ENCODE results near the gene SLC22A12.

The SLC22A12 gene

GRCh38 chr11:64603411-64604110 lies 12.5 kb downstream of the SLC22A12 start:
- DNase-seq (ENCODE audit: low spot score) (no peak), FAIRE-seq (no peak)

DNA sequence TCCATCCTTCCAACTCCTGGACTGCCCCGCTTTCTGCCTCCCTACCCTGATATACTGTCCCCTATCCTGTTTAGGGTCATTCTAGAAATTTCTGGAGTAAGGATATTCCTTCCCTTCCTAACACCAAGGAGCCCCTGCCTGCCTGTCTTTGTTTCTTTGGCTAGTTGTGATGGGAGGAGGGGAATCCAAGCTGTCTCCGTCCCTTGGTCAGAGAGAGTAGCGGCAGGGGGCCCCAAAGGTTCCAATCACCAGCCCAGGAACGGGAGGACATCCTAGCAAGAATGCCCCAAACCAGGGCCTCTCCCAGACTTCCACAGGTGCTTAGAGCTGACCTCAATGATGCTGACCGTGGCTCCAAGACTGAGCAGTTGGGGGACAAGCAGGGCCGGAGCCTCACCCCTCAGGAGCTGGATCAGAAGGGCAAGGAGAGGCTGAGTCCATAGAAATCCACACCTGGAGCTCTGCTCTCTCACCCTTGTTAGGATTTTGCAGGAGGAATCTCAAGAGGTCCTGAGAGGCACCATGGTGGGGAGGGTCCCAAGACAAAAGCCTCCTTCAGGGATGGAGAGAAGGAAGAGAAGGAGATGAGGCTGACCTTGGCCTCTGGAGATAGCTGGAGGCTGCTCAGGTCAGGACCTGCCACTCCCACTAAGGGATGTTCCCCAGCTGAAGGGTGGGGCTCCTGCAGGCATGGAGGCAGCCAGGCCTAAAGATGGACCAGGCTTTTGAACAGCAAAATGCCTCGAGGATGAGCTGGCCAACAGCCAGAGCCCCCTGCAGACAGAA lies 13.6 kb downstream of the SLC22A12 start:
- no peak for FAIRE-seq

DNA sequence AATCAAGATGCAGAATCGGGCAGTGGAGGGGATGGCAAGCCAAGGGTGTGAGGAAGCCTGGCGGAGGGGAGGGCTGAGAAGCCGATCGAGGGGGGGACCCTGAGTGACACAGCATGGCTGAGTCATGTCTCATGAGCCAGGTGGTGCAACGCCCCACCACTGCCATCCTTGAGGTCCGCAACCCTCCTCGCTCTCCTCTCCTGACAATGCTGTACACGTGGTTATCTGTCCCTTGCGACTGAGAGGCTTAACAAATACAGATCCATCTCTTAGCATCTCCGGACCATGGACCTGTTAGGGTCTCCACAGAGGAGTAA lies 14.2 kb downstream of the SLC22A12 start:
- FAIRE-seq (no peak), DNase-seq (ENCODE audit: low spot score) (no peak)

More for the DNA sequence above, 13.6 kb downstream of the SLC22A12 start:
- no peak for DNase-seq (ENCODE audit: low spot score)

DNA sequence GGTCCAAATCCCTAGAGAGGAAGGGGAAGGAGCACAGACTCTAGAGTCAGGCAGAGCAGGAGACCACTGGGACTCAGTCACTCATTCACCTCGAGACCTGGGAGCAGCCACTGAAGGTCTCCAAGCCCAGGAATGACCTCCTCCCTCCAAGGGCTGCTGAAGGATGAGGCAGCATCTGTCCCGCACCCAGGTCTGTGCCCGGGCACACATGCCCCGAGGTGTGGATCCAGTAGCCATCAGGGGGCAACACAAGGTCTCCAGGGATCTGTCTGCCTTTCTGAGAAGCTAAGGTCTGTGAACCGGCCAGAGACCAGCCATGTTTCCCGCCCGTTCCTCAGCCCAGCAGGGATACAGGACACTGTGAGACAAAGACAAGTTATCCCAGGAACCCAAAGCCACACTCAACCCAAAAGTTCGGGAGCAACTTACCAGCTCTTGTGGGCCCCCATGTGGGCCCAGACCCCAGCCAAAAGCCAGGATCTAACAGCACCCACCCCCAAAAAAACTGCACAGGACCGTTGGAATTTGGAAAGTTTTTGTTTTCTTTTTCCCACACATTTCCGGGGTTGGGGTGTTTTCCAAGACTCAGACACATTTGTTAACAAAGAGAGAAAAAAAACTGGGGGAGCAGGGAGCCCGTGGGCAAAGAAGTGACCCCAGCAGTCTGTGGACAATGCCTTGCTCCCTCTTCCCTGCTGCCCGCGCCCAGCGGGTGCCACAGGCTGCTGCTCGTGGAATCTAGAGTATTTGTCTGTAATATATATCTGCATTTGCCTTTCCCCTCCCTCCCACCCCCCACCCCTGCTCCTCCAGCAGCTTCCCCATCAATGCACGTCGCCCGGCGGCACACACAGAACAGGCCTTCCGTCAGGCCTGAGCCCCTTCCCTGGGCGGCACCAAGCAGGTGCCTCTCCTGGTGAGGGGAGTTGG lies 14.9 kb downstream of the SLC22A12 start:
- FAIRE-seq = no peak
- DNase-seq (ENCODE audit: low spot score) = no peak

DNA sequence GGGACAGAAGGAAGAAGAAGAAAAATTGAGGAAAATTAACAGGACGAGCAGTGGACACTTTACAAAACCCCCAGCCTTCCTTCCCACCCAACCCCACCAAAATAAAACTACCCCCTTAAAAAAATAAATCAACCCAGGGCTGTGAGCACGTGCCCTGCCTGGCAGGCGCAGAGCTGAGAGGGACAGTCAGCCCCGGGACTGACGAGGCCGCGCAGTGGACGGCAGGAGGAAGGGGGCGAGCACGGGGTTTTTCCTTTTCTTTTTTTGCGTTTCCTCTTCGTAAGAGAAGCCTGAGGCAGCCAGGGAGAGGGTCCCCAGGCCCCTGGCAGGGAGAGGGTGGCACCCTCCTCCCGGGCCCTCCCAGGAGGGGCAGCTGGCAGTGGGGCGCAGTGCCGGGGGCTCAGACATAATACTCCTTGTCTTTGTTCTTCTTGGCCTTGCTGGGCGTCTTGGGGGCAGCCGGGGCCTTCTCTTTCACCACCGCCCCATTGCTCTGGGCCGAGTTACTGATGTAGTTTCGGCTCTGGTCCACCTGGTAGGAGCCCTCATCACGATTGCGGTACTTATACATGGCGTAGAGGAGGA lies 15.9 kb downstream of the SLC22A12 start:
- no peak for DNase-seq (ENCODE audit: low spot score)
- FAIRE-seq = no peak

DNA sequence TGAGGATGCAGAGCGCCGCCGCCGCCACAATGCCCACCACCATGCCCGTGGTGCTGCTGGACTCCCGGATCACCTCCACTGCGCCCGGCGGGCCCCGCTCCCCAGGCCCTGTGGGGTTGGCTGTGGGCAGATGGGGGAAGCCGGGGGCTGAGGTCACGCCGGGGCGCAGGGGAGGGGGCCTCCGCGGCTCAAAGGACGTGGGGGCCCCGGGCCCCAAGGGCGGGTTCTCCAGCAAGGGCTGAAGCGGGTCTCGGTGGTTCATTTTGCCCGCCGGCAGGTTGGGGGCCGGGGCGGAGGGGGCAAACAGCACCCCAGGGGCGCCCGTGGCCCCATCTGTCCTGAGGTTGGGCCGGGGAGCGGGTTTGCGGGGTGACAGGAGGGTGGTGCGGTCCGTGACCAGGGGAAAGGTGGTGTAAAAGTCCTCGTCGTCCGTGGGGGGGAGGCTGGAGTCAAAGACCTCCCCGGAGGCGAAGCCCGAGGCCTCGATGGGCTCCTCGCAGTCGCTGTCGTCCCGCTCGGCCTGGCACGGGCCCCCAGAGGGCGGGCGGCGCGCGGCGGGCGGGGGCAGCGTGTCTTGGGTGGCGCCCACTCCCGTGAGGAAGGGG lies 16.5 kb downstream of the SLC22A12 start:
- FAIRE-seq = no peak

GRCh38 chr11:64608046-64608445 lies 17.0 kb downstream of the SLC22A12 start:
- FAIRE-seq = no peak
- no peak for DNase-seq (ENCODE audit: low spot score)

More for the DNA sequence above, 16.5 kb downstream of the SLC22A12 start:
- no peak for DNase-seq (ENCODE audit: low spot score)

DNA sequence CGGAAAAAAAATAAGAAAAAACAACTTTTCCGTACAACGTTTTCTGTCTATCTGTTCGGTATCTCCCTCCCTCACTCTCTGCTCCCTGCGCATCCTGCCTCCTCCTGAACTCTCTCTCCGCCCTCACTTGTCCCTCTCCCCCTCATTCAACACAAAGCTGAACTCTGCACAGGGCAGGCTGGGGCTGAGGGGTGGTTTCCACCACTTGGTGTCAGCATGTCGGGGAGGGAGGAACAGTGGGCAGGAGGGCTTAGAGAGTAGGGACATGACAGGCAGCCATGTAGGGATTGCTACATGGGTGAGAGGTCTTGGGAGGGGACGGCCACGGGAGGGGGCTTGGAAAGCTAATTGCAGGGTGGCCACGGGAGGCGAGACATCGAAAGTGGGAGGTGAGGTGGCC lies 17.6 kb downstream of the SLC22A12 start:
- FAIRE-seq (no peak), DNase-seq (ENCODE audit: low spot score) (no peak)

DNA sequence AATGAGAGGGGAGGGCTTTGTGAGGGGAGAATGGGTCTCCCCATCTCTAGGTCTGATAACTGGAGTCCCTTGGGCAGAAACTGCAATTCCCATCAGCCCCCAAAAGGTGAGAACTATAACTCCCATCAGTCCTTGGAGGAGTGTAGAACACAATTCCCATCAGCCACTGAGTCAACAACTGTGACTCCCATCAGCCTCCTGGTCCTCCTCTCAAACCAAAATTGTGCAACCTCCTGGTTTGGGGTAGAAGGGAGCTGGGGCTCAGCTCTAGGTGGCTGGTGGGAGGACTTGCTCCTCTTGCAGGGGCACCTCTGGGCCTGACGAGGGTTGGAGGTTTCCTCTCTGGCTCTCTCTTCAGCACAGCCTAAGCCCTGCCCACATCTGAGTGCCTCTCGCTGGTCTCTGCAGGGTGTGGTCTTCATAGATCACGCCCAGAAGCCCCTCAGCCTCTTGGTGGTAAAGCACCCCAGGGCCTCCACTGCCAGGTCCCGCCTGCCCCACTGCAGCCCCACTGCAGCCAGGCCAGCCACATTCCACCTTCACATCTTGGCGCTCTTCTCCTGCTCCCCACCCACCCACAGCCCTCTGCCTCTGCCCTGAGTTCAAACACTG lies 18.5 kb downstream of the SLC22A12 start:
- FAIRE-seq (no peak), DNase-seq (ENCODE audit: low spot score) (no peak)

GRCh38 chr11:64610596-64610995 lies 19.6 kb downstream of the SLC22A12 start:
- FAIRE-seq (no peak), DNase-seq (ENCODE audit: low spot score) (no peak)

GRCh38 chr11:64611176-64611575 lies 20.2 kb downstream of the SLC22A12 start:
- DNase-seq (ENCODE audit: low spot score) (no peak), FAIRE-seq (no peak)

- DNase-seq (ENCODE audit: low spot score) (no peak), FAIRE-seq (no peak)
Observed at GRCh38 chr11:64611869-64612646, 21.0 kb downstream of the SLC22A12 start.

DNA sequence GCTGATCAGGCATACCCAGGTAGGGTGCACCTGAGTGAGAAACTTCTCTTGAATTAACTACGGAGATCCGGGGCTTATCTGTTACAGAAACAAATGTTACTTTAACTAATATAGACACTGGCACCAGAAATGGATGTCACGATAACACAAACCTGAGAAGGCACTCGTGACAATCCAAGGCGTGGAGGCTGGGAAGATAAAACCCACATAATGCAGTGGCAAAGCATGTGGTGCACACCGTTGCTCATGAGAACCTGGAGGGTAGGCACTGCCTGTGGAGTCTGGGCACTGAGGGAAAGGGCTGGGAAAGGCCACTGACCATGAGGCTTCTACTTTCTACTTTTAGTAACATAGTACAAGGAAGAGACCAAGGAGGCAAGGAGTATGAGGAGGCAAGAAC lies 22.6 kb downstream of the SLC22A12 start:
- FAIRE-seq (no peak), DNase-seq (ENCODE audit: low spot score) (no peak)

DNA sequence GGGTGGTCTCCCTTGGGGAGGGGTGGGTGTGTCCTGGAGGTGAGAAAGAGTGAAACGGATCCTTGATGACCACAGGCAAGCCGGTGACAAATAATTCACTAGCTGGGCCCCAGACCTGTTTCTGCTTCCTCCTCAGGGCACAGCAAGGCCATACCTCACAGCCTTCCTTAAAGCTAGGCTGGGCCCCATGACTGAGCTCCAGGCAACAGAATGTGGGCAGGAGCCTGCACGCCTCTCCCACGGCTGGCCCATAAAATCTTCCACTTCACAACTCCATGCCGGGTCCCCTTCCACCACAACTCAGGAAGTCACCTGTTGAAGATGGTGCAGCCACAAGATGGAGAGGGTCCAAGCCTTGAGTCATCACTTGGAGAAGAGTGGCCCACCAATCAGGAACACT lies 23.9 kb downstream of the SLC22A12 start:
- FAIRE-seq = no peak
- DNase-seq (ENCODE audit: low spot score) = no peak

- no peak for DNase-seq (ENCODE audit: low spot score)
- FAIRE-seq = no peak
Observed at GRCh38 chr11:64616817-64617216, 25.8 kb downstream of the SLC22A12 start.

GRCh38 chr11:64619196-64619595 lies 28.2 kb downstream of the SLC22A12 start:
- DNase-seq (ENCODE audit: low spot score) (no peak), FAIRE-seq (no peak)

DNA sequence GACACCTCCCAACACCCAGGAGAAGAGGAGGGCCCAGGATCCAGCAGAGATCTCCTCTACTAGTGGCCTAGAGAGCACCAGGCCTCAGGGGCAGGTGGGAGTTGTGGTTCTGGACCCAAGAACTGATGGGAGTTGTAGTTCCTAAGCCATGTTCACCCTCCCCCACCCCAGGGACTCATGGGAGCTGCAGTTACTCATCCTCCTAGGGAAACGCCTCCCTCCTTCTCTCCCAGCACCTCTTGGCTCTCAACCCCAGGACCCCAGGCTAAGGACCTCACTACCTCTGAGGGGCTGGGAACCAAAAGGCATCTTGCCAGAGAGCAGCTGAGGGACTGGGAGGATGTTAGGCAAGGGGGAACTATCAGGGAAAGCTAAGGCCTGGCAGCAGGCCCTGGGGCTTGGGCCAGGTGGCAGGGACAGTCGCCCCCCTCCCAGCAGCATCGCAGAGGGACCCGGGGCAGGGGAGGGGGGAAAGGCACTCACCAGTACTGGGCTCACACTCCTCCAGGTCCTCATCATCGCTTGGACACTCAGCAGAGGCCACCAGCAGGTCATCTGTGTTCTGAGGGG lies 28.9 kb downstream of the SLC22A12 start:
- FAIRE-seq (no peak), DNase-seq (ENCODE audit: low spot score) (no peak)

- no peak for FAIRE-seq
- DNase-seq (ENCODE audit: low spot score) = no peak
Observed at GRCh38 chr11:64620381-64620971, 29.5 kb downstream of the SLC22A12 start.

Data from RCC 7860 (cell line).